ENCODE measurements around the gene TTC6.

TTC6 gene

DNA sequence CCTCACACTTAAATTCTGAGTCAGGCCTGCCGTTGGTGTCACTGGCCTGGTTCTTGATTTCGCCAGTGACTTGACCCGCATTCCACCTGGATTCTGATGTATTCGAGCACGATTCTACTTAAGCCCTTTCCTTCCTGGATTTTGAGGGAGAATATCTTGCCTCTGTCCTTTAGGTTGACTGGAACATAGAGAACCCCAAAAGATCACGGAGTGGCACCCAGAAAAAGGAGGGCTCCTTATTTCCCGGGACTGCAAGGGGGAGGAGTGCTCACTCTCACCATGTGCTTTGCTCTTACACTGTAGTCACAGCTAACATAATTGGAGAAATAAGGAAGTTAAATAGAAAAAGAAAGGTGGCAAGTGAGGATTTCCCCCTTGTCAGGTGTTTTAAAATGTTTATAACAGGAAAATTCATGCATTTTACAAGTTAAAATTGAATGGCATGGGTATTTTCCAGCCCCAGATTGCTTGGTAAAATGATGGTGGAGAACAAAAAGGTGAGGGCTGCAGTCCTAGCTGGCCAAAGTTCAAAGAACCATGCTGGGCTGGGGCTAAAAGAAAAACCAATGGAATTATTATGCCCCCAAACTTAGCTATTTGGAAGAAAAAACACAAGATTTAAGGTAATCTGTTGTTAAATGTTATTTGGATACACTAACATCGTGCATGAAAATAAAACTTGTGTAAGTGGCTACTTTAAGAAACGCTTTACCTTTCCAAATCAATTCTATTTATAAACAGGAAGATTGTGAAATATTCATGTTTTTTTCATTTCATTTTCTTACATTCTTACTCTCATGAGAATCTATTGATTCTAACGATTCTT lies 9.2 kb upstream of the TTC6 start:
- in situ Hi-C loops (cut with HindIII; ENCODE audit: low sequenced_read_pairs), result no loop called here

DNA sequence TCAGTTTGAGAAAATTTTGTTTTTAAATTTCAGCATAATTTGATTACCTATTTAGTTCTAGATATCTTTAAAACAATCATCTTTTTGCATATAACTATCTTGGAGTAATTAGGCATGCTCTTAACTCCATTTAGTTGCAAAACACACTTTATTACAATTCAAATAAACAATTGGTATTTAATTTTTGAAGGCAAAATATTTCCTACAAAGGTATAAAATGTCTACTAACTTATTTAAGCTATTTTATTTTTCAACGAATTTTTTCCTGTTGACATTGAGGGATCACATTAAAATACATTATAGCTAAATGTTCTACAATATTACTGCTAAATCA lies 8.7 kb upstream of the TTC6 start:
- in situ Hi-C loops (cut with HindIII; ENCODE audit: low sequenced_read_pairs), result no loop called here

DNA sequence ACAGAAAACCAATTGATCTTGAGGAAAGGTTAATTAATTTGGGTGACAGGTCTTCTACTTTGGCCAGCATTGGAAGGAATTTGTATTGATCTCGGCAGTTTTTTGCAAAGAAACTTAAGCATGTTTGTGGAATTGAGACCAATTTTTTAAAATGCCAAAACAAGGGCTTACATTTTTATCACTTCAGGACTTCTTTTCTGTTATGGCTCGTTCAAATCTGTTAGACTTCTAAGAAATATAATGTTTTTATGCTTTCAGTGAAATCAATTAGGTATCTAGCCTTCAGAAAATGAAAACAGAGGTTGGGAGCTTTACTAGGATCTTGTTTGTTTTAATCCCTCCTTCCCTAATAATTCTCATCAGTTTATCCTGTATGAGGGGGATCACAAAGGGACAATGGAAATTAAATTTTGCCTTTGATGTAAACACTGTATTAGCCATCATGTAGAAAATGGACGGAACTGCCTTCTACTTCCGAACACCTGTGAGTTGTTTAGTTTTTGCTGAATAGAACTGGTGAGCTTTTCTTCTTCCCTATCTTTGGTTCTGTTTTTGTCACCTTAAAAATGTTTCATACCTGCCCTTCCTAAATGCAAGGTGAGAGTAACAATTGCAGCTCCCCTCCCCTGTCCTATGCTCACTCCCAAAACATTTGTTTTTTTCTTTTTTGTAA lies 8.2 kb upstream of the TTC6 start:
- in situ Hi-C loops (cut with HindIII; ENCODE audit: low sequenced_read_pairs), result no loop called here

DNA sequence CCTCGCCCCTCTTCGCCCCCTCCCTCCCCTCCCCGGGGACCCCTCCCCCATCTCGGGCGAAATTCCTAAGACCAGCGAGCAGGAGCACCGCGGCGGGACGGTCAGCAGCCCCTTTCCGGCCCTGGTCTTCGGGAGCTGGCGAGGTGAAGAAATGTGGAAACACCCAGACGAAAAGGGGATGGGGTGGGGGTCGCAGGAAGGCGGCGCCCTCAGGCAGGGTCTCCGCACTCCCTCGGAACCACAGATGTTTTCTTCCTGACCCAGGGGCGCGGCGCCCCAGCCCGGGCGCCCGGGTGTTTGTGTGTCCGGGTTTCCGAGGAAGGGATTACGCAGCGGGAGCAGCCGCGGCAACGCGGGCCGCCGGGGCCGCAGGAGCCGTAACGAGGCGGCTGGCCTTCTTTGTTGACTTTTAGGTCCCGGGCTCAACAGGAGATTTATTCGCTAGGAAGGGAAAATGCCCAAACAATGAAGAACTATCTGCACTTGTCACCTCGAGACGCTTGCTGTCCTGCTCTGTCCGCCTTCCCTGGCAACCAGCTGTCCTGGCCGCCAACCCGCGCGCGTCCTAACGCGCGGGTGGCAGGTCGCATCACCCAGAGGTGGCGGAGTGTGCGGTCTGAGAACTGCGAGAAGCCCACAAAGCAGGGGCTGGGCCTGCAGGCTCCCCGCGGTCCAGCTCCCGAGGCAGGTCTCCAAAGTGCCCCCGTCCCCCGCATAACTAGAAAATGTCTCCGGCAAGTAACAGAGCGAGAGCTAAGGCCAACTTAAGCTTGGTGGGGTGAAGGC lies 7.4 kb upstream of the TTC6 start:
- in situ Hi-C loops (cut with HindIII; ENCODE audit: low sequenced_read_pairs), result no loop called here

DNA sequence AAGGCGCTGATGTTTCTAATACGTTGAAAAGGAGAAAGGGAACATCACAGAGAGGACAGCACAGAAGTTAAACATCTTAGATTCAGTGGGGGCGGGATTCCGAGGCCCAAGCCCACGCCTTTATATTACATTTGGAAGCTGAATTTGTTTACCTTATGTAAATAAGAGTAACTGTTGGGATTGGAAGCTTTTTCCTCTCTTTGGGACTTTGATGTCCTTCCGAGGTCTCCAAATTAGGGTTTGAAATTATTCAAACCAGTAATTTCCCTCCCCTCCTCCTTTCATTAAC lies 6.8 kb upstream of the TTC6 start:
- in situ Hi-C loops (cut with HindIII; ENCODE audit: low sequenced_read_pairs), result no loop called here

DNA sequence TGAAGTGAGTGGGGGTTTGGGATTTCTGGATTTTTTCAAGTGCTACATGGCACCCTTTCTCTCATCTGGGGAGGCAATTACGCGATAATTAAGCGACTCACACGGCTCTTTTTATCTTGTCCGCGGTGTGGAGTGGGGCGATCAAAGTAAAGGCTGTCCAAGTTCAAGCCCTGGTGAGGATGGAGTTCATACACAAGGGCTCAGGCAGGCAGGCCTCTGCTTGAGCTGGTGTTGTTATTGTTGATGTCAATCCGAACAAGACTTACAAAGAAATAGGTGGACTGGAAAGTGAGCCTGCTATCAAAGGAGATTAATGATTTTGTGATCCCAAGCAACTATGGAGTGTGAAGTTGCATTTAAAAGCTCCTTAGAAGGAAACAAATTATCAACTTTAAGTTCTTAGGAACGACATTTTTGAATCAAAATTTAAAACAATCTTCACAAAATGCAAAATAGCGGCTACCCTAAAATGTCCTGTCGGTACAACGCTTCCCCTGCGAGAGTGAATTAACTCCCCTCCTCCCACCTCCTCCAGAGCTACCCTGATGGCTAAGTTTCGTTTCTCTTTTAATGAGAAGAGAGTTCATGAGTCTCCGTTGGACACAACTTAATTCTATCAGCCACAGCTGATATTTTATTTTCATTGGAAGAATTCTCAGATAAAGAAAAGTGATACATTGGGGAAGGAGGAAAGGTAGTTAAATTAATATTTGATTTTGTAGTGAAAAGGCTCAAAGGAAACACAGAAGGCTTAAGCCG lies 6.3 kb upstream of the TTC6 start:
- in situ Hi-C loops (cut with HindIII; ENCODE audit: low sequenced_read_pairs), result no loop called here

DNA sequence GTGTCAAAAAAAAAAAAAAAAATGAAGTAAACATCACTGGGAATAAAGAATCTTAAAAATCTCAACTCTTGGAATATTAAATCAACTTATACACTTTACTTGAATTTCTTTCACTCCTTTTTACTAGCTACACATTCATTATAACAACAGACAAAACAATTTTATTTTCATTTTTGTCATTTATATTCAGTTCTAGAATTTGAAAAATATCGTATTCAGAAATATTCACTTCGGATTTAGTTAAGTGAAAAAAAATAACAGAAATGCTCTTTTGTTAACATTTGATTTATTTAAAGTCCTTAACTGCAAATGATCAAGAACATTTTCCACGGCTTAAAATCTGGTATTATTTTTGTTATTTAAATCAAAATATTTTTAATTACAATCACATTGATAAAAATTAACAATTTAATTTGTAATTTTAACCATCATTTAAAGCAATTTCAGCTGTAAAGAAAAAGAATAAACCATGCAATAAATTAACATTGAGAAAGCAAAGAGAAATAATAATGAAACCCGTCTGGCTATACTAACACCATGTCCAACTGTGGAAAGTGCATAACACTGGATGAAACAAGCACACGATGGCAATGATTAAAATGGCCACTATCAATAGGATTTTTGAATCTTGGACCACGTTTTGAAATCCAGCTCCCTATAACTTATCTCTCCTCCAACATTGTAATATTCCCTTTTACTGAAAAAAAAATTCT lies 5.6 kb upstream of the TTC6 start:
- in situ Hi-C loops (cut with HindIII; ENCODE audit: low sequenced_read_pairs), result no loop called here

DNA sequence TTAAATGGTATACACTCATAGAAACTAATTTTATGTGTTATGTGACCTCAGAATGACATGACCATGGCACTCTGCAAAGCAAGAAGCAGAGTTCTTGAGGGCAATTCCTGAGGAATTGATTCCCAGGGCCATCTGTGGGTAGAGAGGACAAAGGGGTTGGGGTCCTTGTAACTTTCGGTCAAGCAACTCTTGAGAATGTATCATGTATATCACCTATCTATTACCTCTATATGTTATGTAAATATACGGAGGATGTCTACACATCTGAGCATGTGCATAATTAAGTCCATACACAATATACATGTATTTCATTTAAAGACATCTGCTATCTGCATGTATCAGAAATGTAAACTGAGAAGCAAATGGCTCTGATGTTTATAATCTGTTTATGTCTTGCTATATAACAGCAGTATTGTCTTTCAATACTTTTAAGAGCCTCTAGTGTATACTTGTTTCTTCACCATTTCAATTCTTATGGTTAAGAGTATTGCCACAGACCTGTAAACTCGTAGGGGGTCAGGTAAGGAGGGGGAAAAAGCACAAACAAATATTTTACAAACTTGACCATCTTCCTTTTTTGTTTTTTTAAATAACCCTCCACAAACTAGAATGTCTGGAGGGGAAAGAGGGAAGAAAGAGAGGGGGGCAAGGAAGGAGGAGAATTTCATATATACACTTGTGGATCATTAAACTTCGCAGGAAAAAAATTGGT lies 4.8 kb upstream of the TTC6 start:
- in situ Hi-C loops (cut with HindIII; ENCODE audit: low sequenced_read_pairs), result no loop called here

DNA sequence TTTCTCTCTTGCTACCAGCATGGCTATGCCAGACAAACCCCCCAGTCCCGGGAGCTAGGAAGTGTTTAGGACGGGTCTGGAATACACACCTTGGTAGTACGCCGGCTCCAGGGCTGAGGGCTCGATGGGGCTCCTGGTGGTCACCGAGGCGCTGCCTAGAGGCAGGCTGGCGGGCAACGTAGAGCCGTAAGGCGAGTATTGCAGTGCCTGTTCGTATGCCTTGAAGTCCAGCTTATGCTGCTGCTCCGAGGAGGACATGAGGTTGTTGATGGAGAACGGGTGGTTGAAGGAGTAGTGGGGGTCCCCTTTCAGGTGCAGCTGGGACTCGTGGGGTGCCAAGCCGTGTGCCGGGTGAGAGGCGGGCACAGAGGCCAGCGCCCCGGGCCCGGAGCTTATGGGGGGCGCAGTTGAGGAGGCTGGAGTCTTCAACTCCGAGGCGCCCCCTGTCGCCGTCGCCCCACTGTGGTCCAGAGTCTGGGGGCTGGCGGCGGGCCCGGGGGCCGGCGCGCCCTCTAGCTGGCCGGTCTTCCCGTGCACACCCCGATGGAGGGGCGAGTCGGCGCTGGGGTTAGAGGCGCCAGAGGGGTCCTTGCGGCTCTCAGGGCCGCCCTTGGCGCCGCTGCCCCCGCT lies 4.0 kb upstream of the TTC6 start:
- in situ Hi-C loops (cut with HindIII; ENCODE audit: low sequenced_read_pairs), result no loop called here

DNA sequence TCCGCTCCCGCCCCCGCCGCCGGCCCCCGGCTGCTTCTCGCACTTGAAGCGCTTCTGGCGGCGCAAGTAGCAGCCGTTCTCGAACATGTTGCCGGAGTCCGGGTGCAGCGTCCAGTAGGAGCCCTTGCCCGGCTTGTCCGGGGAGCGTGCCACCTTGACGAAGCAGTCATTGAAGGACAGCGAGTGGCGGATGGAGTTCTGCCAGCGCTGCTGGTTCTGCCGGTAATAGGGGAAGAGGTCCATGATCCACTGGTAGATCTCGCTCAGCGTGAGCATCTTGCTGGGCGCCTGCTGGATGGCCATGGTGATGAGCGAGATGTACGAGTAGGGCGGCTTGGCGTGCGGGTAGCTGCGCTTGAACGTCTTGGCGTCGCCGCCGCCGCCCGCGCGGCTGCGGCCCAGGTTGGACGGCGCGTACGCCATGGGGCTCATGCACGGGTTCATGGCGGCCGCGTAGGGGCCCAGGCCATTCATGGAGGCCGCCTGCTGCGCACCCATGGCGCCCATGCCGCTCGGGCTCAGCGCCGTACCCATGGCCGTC lies 3.4 kb upstream of the TTC6 start:
- in situ Hi-C loops (cut with HindIII; ENCODE audit: low sequenced_read_pairs), result no loop called here

DNA sequence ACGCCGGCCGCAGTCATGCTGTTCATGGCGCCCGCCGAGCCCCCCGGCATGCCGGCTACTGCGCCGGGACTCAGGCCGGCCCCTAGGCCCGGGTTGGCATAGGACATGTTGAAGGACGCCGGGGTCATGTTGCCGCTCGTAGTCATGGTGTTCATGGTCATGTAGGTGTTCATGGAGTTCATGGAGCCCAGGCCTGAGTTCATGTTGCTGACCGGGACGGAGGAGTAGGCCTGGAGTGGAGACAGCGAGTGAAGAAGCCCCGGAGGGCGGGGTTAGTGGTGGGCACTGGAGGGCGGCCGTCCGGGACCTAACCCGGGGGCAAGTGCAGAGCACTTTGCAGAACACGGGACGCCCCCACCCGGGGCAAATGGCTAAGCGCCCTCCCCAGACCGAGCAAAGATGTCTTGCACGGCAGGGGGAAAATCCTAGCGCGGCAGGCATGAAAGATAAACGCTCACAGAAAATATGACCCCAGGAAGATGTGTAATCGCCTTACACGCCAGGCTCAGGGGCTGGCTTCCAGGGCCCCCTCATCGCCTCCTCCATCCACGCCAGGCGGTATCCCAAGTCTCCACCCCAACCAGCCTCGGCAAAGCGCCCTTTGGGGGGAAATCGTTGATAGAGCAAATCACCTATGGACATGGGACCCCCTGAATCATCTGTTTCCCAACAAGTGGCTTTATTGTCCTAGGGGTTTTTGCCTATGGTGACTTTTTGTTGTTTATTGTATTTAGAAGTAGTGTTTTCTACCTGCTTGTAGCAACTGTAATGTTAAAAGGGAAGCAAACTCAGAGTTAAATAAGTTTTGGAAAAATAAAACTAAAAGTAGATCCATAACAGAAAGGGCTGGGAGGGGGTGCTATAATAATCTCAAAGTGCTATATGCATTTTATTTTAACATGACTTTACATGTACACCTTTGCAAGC lies 2.7 kb upstream of the TTC6 start:
- in situ Hi-C loops (cut with HindIII; ENCODE audit: low sequenced_read_pairs), result no loop called here

DNA sequence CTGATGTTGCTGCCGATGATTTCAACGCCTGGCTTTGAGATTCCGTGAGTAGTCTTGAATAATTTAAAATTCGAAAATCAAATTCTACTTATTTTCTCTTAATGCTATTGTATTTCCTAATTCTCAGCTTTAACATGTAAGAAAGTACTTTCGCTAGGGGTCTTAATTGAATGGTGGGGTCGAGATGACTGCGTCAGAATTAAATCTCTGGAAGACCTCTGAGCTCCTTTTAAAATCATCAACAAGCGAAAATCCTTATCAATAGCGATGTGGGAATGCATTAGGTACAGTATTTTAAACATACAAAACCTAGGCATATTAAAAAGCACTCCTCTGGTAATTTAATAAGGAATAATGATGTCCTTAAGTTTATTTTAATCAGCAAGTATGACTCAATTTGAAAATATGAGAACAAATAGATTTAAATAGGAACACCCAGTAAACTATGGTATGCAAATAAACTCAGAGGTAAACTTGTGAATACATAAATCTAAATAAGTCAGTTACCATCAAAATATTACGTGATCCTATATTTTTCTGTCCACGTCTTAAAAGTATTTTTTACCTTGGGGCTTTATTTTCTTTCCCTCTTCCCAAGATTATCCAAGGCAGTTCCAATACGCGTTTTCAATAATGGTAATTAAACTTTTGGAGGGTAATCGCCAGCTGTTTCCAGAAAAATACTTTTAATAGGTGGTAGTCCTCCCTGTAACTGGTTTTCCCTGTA lies 1.8 kb upstream of the TTC6 start:
- in situ Hi-C loops (cut with HindIII; ENCODE audit: low sequenced_read_pairs), result no loop called here

DNA sequence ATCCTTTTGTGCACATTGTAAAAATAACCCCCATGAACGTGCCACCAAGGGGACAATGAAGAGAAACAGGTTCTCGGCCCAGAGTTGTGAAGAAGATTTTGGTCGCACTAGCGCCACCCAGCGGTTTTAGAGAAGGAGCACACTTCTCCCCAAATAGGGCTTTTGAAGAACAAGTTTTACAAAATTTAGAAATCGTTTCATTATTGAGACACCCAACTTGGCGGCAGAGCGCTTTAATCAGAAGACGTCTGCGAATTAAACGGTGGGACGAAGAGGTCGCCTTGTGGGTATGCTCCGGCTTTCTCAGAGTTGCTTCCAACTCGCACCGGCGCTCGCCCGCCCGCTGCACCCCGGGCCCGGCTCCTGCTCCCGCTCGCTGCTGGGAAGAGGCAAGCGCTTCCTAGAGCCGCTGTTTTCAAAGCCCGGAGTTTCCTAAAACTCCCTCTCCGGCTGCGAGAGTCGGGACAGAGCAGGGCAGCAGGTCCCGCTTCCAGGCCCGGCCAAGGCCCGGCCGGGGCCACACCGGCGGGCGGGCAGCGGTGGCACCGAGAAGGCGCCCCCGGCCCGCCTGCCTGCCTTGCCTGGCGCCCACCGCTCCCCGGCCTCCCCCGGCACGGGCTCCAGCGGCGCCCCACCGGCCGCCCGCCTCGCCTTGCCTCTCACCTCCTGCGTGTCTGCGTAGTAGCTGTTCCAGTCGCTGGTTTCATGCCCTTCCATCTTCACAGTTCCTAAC lies 1.0 kb upstream of the TTC6 start:
- in situ Hi-C loops (cut with HindIII; ENCODE audit: low sequenced_read_pairs), result no loop called here

DNA sequence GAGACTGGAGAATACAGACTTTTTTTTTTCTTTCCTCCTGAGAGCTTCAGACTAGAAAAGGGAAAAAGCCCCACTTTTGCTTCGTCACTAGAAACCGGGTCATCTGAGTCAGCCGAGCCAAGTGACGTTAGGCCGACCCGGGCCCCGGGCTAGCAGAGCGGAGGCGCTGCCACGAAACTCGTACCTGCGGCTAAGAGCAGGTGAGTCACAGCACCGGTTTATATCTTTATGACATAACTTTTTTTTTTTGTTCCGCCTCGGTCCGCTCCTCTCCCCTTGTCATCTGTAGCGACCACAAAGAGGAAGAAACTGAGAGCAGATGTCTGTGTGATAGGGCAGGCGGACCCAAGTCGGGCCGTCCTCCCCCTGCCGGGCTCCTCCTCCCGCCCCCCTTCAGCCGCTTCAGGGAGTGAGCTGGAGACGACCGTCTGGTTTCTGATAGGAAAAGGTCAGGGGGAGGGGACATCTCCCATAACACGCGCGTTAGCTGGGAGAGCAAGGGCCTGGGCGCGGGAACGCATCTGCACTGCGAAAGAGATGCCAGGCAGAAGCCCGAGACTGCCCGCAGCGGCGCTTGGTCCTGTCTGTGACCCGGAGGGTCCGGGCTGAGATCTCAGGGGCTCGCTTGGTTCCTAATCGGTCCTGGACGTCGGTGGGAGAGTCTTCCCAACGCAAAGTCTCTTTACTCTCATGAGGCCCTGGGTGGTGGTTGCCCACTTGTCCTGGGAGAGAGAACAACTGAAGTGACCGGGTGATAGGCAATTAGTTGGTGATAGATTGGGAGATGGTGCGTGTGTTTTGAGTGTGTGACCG lies 586 bp downstream of the TTC6 start:
- in situ Hi-C loops (cut with HindIII; ENCODE audit: low sequenced_read_pairs), result no loop called here

DNA sequence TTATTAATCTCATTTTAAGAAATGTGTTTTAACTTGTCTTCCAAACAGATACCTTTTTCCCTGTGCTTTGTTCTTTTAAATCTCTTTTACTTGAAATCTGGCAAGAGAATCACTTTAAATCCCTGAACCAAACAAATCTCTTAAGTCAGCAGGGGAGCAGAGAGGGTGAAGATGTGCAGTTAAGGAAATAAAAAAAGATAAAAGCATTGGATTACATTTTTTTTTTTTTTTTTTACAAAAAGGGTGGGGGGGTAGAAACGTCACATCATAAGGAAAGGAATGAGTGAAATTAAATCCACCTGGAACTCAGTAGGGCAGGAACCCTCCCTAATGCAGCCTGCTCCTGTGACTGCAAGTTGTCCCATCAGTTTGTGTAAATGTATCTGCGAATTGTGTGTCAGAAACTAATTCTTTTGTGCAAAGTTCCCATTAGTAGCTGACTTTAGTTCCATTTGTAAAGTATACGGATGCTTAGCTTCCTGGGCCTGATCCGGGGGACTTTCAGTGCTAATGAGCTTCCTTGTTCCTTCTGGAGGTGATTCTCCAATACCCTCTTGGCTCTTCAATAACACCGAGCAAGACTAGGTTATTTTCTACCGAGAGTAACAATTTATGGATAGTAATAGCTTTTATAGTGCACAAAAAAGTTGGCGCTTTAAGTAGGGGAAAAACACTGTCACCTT lies 1.5 kb downstream of the TTC6 start:
- in situ Hi-C loops (cut with HindIII; ENCODE audit: low sequenced_read_pairs), result no loop called here

DNA sequence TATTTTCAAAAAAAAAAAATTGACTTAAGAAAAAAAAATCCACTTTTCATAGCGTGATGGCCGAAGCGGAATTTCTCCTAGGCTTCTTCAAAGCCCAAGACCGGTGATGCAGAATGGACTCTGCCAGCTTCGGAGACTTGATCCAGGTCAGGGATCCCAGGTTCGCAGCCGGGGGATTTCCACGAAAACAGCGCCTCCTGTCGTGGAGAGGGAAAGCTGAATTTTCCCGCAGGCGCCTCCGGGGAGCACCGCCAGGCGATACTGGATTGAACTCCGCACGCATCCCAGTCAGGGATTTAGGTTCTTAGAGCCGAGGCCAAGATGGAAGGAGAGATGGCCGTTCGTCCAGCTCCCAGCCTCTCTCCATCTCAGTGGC lies 2.1 kb downstream of the TTC6 start:
- in situ Hi-C loops (cut with HindIII; ENCODE audit: low sequenced_read_pairs), result no loop called here

Data from endothelial cell of hepatic sinusoid (primary cell).